HEK293 (cell line): ENCODE results near the gene GGTA1.

ENCODE experiments used
- KLF10 ChIP-seq: fragments of 450-650 bp; IDR thresholded peaks from 2 replicates; pipeline ENCODE4 v1.5.1; 2018; ENCODE audit warnings: missing biosample characterization, mild to moderate bottlenecking, missing genetic modification characterization
- PRDM1 ChIP-seq: fragments of 450-650 bp; formaldehyde crosslinking; IDR thresholded peaks from 2 replicates; pipeline ENCODE4; 2016; ENCODE audit warnings: missing biosample characterization, missing genetic modification characterization
- WT1 ChIP-seq: fragments of 450-650 bp; formaldehyde crosslinking; IDR thresholded peaks from 2 replicates; pipeline ENCODE4 v1.5.1; 2016; ENCODE audit warnings: missing biosample characterization, missing genetic modification characterization
- ZNF10 ChIP-seq: fragments of 450-650 bp; formaldehyde crosslinking; IDR thresholded peaks from 2 replicates; pipeline ENCODE4 v1.5.1; 2017; ENCODE audit warnings: missing biosample characterization, missing genetic modification characterization
- ZNF184 ChIP-seq: fragments of 450-650 bp; IDR thresholded peaks from 2 replicates; pipeline ENCODE4 v1.5.1; 2018; ENCODE audit warnings: missing biosample characterization, mild to moderate bottlenecking, missing genetic modification characterization
- ZNF24 ChIP-seq: fragments of 450-650 bp; formaldehyde crosslinking; IDR thresholded peaks from 2 replicates; pipeline ENCODE4 v1.5.1; 2016; ENCODE audit warnings: missing biosample characterization, missing genetic modification characterization
- ZNF274 ChIP-seq, 2 experiments: fragments of 200-500 bp in 1 of 2; fragments of 450-650 bp in 1 of 2; sonication (Bioruptor generic) in 1 of 2; formaldehyde crosslinking in 1 of 2; IDR thresholded peaks; 2 replicates each; pipeline versions ENCODE4 v1.5.1 to v1.6.1; 2014 to 2016; ENCODE audit warnings: borderline replicate concordance in 1 of 2, inconsistent platforms in 1 of 2, low read length in 1 of 2, missing biosample characterization in 1 of 2, missing genetic modification characterization in 1 of 2
- ZNF501 ChIP-seq: fragments of 450-650 bp; formaldehyde crosslinking; IDR thresholded peaks from 2 replicates; pipeline ENCODE4 v1.5.1; 2016; ENCODE audit warnings: missing biosample characterization, missing genetic modification characterization
- ZNF585B ChIP-seq: fragments of 450-650 bp; formaldehyde crosslinking; IDR thresholded peaks from 2 replicates; pipeline ENCODE4 v1.5.1; 2016; ENCODE audit warnings: missing biosample characterization, missing genetic modification characterization
- ZNF621 ChIP-seq: fragments of 450-650 bp; formaldehyde crosslinking; IDR thresholded peaks from 2 replicates; pipeline ENCODE4 v1.5.1; 2017; ENCODE audit warnings: missing biosample characterization, missing genetic modification characterization
- ZNF830 ChIP-seq: fragments of 450-650 bp; IDR thresholded peaks from 2 replicates; pipeline ENCODE4 v1.5.0; 2018; ENCODE audit warnings: missing biosample characterization, missing genetic modification characterization, low read depth, mild to moderate bottlenecking, moderate library complexity
- TF ChIP-seq, protein P1 (sequence below): fragments of 450-650 bp; formaldehyde crosslinking; IDR thresholded peaks from 2 replicates; pipeline ENCODE4 v1.5.1; 2016; ENCODE audit warnings: missing biosample characterization, missing genetic modification characterization
- TF ChIP-seq, protein P2 (sequence below): fragments of 450-650 bp; formaldehyde crosslinking; IDR thresholded peaks from 2 replicates; pipeline ENCODE4 v1.5.1; 2016; ENCODE audit warnings: missing biosample characterization, missing genetic modification characterization
- TF ChIP-seq, protein P3 (sequence below): fragments of 450-650 bp; formaldehyde crosslinking; IDR thresholded peaks from 2 replicates; pipeline ENCODE4 v1.5.1; 2016; ENCODE audit warnings: missing biosample characterization, missing genetic modification characterization

DNA sequence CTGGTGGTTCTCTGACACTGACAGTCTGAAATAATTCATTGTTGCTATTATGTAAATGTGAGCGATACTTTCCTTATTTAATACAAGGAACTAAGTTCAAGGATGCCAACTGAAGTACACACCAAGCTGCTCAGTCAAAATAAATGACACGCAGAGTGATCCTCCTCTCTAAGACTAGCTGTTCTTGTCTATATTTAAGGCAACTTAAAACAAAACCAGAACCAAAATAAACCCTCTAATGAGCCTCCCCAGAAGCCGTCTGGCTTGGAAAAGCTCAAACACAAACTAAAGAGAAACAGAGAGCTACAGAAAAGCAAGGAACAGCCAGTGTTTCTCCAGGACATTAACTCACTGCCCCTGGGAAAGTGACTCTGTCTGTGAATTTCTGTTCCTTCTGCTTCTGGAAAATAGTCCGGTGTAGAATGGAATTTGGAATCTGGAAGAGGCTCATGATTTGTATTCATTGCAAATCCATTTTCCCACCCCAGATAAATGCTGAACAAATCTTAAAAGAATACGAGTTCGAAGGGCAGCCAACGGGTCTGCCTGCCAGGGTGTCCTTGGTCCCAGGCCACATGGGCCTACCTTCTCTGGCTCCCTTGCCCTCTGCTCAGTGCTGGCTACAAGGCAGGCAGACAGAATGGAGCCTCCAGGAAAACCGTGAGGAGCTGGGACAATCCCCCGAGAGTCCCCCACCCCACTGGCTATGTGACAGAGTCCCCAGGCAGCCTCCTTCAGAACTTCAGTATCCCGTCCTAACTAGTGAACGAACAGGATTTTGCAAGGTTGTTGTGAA lies 14.8 kb downstream of the GGTA1 start:
- TF ChIP-seq ZNF585B (no peak), KLF10 (tag by site-specific recombination) (no peak), ZNF621 (tag by site-specific recombination) (no peak), ZNF184 (tag by site-specific recombination) (no peak), ZNF274 (IDR thresholded peaks at IDR 0.05; ENCODE audit: low read length) (no peak), ZNF274 (tag by site-specific recombination; IDR thresholded peaks at IDR 0.05; ENCODE audit: borderline replicate concordance) (no peak), PRDM1 (no peak), ZNF24 (tag by site-specific recombination) (no peak), WT1 (no peak), ZNF501 (no peak), ZNF10 (tag by site-specific recombination) (no peak), ZNF830 (tag by site-specific recombination) (no peak)
- TF ChIP-seq, protein P1, sequence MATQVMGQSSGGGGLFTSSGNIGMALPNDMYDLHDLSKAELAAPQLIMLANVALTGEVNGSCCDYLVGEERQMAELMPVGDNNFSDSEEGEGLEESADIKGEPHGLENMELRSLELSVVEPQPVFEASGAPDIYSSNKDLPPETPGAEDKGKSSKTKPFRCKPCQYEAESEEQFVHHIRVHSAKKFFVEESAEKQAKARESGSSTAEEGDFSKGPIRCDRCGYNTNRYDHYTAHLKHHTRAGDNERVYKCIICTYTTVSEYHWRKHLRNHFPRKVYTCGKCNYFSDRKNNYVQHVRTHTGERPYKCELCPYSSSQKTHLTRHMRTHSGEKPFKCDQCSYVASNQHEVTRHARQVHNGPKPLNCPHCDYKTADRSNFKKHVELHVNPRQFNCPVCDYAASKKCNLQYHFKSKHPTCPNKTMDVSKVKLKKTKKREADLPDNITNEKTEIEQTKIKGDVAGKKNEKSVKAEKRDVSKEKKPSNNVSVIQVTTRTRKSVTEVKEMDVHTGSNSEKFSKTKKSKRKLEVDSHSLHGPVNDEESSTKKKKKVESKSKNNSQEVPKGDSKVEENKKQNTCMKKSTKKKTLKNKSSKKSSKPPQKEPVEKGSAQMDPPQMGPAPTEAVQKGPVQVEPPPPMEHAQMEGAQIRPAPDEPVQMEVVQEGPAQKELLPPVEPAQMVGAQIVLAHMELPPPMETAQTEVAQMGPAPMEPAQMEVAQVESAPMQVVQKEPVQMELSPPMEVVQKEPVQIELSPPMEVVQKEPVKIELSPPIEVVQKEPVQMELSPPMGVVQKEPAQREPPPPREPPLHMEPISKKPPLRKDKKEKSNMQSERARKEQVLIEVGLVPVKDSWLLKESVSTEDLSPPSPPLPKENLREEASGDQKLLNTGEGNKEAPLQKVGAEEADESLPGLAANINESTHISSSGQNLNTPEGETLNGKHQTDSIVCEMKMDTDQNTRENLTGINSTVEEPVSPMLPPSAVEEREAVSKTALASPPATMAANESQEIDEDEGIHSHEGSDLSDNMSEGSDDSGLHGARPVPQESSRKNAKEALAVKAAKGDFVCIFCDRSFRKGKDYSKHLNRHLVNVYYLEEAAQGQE (tag by site-specific recombination): no peak
- TF ChIP-seq, protein P2, sequence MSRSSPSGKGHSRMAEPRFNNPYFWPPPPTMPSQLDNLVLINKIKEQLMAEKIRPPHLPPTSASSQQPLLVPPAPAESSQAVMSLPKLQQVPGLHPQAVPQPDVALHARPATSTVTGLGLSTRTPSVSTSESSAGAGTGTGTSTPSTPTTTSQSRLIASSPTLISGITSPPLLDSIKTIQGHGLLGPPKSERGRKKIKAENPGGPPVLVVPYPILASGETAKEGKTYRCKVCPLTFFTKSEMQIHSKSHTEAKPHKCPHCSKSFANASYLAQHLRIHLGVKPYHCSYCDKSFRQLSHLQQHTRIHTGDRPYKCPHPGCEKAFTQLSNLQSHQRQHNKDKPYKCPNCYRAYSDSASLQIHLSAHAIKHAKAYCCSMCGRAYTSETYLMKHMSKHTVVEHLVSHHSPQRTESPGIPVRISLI (tag by site-specific recombination): no peak
- TF ChIP-seq, protein P3, sequence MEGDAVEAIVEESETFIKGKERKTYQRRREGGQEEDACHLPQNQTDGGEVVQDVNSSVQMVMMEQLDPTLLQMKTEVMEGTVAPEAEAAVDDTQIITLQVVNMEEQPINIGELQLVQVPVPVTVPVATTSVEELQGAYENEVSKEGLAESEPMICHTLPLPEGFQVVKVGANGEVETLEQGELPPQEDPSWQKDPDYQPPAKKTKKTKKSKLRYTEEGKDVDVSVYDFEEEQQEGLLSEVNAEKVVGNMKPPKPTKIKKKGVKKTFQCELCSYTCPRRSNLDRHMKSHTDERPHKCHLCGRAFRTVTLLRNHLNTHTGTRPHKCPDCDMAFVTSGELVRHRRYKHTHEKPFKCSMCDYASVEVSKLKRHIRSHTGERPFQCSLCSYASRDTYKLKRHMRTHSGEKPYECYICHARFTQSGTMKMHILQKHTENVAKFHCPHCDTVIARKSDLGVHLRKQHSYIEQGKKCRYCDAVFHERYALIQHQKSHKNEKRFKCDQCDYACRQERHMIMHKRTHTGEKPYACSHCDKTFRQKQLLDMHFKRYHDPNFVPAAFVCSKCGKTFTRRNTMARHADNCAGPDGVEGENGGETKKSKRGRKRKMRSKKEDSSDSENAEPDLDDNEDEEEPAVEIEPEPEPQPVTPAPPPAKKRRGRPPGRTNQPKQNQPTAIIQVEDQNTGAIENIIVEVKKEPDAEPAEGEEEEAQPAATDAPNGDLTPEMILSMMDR: no peak
